Activated B cell treated with CpG ODN at 0.5 μM for 24 hours (primary cell): Measurements from ENCODE around the gene BHLHE40. TPM values are rescaled to one million over a fixed set of nuclear protein-coding genes. Genes with fewer than 3 reads are reported as not detected.

Experiments used
- ATAC-seq: fragments of 200-7000 bp; cut with Tn5 transposase; one replicate; pipeline ENCODE4 v1.10.0; 2021; ENCODE audit warnings: low read depth, mild to moderate bottlenecking, moderate library complexity
- CTCF ChIA-PET: fragments of 350-600 bp; sonication (Branson Sonifier 250); formaldehyde crosslinking; loops from one replicate; lab custom pipeline; 2021; ENCODE audit warnings: antibody characterized with exemption; lab: Charles Lee
- POLR2A ChIA-PET: fragments of 350-600 bp; sonication (Branson Sonifier 250); formaldehyde crosslinking; loops from one replicate; lab custom pipeline; 2021; ENCODE audit warnings: antibody characterized with exemption; lab: Charles Lee
- DNase-seq: peaks from one replicate; pipeline ENCODE4 v3.0.0; 2022
- H3K27ac Mint-ChIP-seq: one replicate; pipeline ENCODE4 v1.8.0; 2020; ENCODE audit warnings: mixed read lengths
- H3K27me3 Mint-ChIP-seq: one replicate; pipeline ENCODE4 v1.8.0; 2021; ENCODE audit warnings: mixed read lengths
- H3K36me3 Mint-ChIP-seq: one replicate; pipeline ENCODE4 v1.8.0; 2021; ENCODE audit warnings: low read depth, mixed read lengths
- H3K4me1 Mint-ChIP-seq: one replicate; pipeline ENCODE4 v1.8.0; 2021; ENCODE audit warnings: mixed read lengths
- H3K4me3 Mint-ChIP-seq: one replicate; pipeline ENCODE4 v1.8.0; 2020; ENCODE audit warnings: mild to moderate bottlenecking, mixed read lengths
- H3K9me3 Mint-ChIP-seq: one replicate; pipeline ENCODE4 v1.8.0; 2020; ENCODE audit warnings: mixed read lengths
- CTCF ChIP-seq: fragments of 200-600 bp; IDR thresholded peaks from one replicate; pipeline ENCODE4 v1.8.0; 2022; ENCODE audit warnings: antibody characterized with exemption, mild to moderate bottlenecking
- intact Hi-C: fragments of 100-400 bp; cut with micrococcal nuclease; formaldehyde crosslinking; loops from one replicate; pipeline ENCODE4 v1.15.1; 2024
- total RNA-seq: library from RNA; stranded (reverse); gene quantifications from 2 replicates; pipeline ENCODE4 v1.2.3, GENCODE V29; 2022

BHLHE40 gene
- total RNA-seq, 1 donor from 2014 or later = 41.5 TPM

GRCh38 chr3:4992118-4992517 lies 12.9 kb downstream of the BHLHE40 start:
- H3K27ac Mint-ChIP-seq = no peak overlapping the region
- intact Hi-C loops = no loop called here

GRCh38 chr3:4993276-4994143 lies 14.3 kb downstream of the BHLHE40 start:
- CTCF ChIA-PET = no interaction called here
- Mint-ChIP-seq H3K4me3 (no peak overlapping the region), H3K9me3 (no peaks in the 10 kb centered on the region), H3K27me3 (no peaks in the 10 kb centered on the region), H3K4me1 (peaks cover 35% of the 10 kb centered on the region), H3K27ac (no peak overlapping the region), H3K36me3 (no peaks in the 10 kb centered on the region)
- no peak for DNase-seq
- no peak for TF ChIP-seq CTCF
- peak; percentile 33 for ATAC-seq
- intact Hi-C loops = no loop called here
- POLR2A ChIA-PET = interaction anchor here (0.8 to 2.5 kb wide), 4 partner anchors 8 to 18 kb away, joined by 3 to 11 read pairs (median 5); no protein-coding TSS in a partner anchor

More at GRCh38 chr3:4992118-4992517, 12.9 kb downstream of the BHLHE40 start:
- Mint-ChIP-seq H3K36me3 (no peaks in the 10 kb centered on the region), H3K4me1 (peaks cover 46% of the 10 kb centered on the region), H3K27me3 (no peaks in the 10 kb centered on the region), H3K4me3 (no peak overlapping the region), H3K9me3 (no peaks in the 10 kb centered on the region)
- ChIA-PET POLR2A (interaction anchor here (0.6 to 1.4 kb wide), 2 partner anchors 9 to 316 kb away, joined by 3 to 6 read pairs; no protein-coding TSS in a partner anchor), CTCF (no interaction called here)
- DNase-seq = no peak
- no peak for ATAC-seq
- no peak for TF ChIP-seq CTCF

GRCh38 chr3:4994144-4994730 lies 15.0 kb downstream of the BHLHE40 start:
- Mint-ChIP-seq H3K4me3 (no peak overlapping the region), H3K27ac (no peak overlapping the region), H3K4me1 (peaks cover 30% of the 10 kb centered on the region), H3K36me3 (no peaks in the 10 kb centered on the region), H3K27me3 (no peaks in the 10 kb centered on the region), H3K9me3 (no peaks in the 10 kb centered on the region)
- ATAC-seq (no peak), DNase-seq (no peak)
- ChIA-PET CTCF (no interaction called here), POLR2A (interaction anchor here (0.8 to 2.5 kb wide), 4 partner anchors 9 to 27 kb away, joined by 3 to 11 read pairs (median 5); no protein-coding TSS in a partner anchor)
- intact Hi-C loops = no loop called here
- TF ChIP-seq CTCF = no peak

- H3K4me1 Mint-ChIP-seq = peaks cover 22% of the 10 kb centered on the region
- no peaks in the 10 kb centered on the region for H3K36me3 Mint-ChIP-seq
- intact Hi-C loops = no loop called here
- peak; percentile 45 for ATAC-seq
- CTCF ChIA-PET = no interaction called here
- no peaks in the 10 kb centered on the region for H3K27me3 Mint-ChIP-seq
- no peak for DNase-seq
- TF ChIP-seq CTCF = no peak
- POLR2A ChIA-PET = interaction anchor here (0.8 to 2.5 kb wide), 4 partner anchors 10 to 27 kb away, joined by 3 to 11 read pairs (median 5); no protein-coding TSS in a partner anchor
- no peaks in the 10 kb centered on the region for H3K9me3 Mint-ChIP-seq
- no peak overlapping the region for H3K4me3 Mint-ChIP-seq
- H3K27ac Mint-ChIP-seq = no peak overlapping the region
Measured at GRCh38 chr3:4994823-4995499, 15.7 kb downstream of the BHLHE40 start.
